Measurements from ENCODE around the gene RAB3A.

DNA sequence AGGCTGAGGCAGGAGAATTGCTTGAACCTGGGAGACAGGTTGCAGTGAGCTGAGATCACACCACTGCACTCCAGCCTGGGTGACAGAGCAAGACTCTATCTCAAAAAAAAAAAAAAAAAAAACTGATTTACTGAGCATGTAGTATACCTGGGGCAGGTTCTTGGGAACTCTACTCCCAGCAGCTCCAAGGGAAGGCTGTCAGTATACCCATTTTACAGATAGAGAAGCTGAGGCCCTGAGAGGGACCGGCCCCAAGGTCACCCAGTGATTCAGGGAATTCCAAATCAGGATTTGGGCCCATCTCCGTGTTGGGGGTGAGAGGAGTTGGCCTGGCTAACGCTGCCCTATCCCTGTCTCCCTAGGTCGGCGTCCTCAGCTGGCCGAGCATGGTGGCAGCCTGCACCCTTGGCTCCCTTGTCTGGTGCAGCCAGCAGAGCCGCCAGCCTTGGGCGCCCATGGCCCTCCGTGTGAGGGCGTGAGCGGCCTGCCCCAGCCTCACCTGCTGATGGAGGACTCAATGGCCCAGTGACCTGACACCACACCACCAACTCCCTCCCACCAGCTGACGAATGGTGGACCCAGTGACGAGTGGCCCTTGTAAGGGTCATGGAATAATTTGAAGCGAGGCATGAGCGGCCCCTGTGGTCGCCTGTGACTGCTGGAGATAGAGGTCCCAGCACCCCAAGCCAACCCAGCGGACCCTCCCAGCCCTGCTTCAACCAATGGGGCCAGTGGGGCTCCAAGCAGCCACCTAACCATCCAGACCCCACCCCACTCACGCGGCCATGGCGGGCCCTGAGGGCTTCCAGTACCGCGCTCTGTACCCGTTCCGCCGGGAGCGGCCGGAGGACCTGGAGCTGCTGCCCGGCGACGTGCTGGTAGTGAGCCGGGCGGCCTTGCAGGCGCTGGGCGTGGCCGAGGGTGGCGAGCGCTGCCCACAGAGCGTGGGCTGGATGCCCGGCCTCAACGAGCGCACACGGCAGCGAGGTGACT, 48.5 kb downstream of the RAB3A start:
- no peak for TF ChIP-seq CTCF (IDR thresholded peaks at IDR 0.05)
- TF ChIP-seq POLR2A (IDR thresholded peaks at IDR 0.05): no peak
